Mucosa of descending colon (tissue), 3 donors: ENCODE measurements around the gene MTCL1. TPM values are rescaled to one million over a fixed set of nuclear protein-coding genes. Genes with fewer than 3 reads are reported as not detected.
A peak's percentile ranks its signal among the peaks of the same experiment; 100 is the strongest.

ENCODE experiments used
- ATAC-seq: fragments of 200-7000 bp; cut with Tn5 transposase; one replicate; pipeline ENCODE4 v1.9.1; 2020; ENCODE audit warnings: mild to moderate bottlenecking, moderate library complexity
- DNase-seq, 3 donors: peaks; one replicate each; pipeline ENCODE4 v3.0.0-alpha.2; 2020
- H3K36me3 ChIP-seq: fragments of 200-600 bp; one replicate; pipeline ENCODE4 v1.8.0; 2021; ENCODE audit warnings: low read depth, mild to moderate bottlenecking
- H3K4me1 ChIP-seq: fragments of 200-600 bp; one replicate; pipeline ENCODE4 v1.8.0; 2021; ENCODE audit warnings: low read depth, mild to moderate bottlenecking
- H3K4me3 ChIP-seq: fragments of 200-600 bp; one replicate; pipeline ENCODE4 v1.8.0; 2021; ENCODE audit warnings: mild to moderate bottlenecking
- H3K9me3 ChIP-seq: fragments of 200-600 bp; one replicate; pipeline ENCODE4 v1.8.0; 2021; ENCODE audit warnings: mild to moderate bottlenecking
- intact Hi-C, 2 donors: fragments of 100-400 bp; cut with DNase I in 1 of 2; cut with micrococcal nuclease in 1 of 2; formaldehyde crosslinking; loops; one replicate each; pipeline versions ENCODE4 v1.11.0 to v1.11.1; 2022; cut with DNase I, micrococcal nuclease
- total RNA-seq, 3 donors: library from RNA; stranded (reverse); fragmentation: NEBNext Ultra II Directional in 2 of 3; extraction: Animal tissue kit (Norgen Biotek cat#: 25700) in 2 of 3; gene quantifications; one replicate each; pipeline versions ENCODE4 v1.2.1 to v1.2.4, GENCODE V29; 2021 to 2023
- TF ChIP-seq, protein P1 (sequence below): fragments of 200-600 bp; IDR thresholded peaks from one replicate; pipeline ENCODE4 v1.8.0; 2022; ENCODE audit warnings: antibody characterized with exemption, mild to moderate bottlenecking
- donor health status: DM: no; HTN: no; CAD: no; lungs with moderate emphysema.
- donor health status: DM: no; HTN: no; CAD: no.
- donor health status: DM: no; HTN: yes; CAD: no.

MTCL1 gene
- total RNA-seq, 3 donors from 2014 or later = 4.1 to 141 (median 15.4) TPM

GRCh38 chr18:8795586-8796325 is 90.4 kb downstream of the MTCL1 start:
- no peak overlapping the region for H3K4me3 ChIP-seq
- DNase-seq (no peak), ATAC-seq (no peak)
- intact Hi-C loops = loop anchor here in 1 of 2 donors (10.0 kb wide), 1 partner anchor 91 kb away; the partner anchor contains the start of gene MTCL1
- no peaks in the 10 kb centered on the region for H3K9me3 ChIP-seq
- TF ChIP-seq, protein P1, sequence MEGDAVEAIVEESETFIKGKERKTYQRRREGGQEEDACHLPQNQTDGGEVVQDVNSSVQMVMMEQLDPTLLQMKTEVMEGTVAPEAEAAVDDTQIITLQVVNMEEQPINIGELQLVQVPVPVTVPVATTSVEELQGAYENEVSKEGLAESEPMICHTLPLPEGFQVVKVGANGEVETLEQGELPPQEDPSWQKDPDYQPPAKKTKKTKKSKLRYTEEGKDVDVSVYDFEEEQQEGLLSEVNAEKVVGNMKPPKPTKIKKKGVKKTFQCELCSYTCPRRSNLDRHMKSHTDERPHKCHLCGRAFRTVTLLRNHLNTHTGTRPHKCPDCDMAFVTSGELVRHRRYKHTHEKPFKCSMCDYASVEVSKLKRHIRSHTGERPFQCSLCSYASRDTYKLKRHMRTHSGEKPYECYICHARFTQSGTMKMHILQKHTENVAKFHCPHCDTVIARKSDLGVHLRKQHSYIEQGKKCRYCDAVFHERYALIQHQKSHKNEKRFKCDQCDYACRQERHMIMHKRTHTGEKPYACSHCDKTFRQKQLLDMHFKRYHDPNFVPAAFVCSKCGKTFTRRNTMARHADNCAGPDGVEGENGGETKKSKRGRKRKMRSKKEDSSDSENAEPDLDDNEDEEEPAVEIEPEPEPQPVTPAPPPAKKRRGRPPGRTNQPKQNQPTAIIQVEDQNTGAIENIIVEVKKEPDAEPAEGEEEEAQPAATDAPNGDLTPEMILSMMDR = no peak
- H3K36me3 ChIP-seq = no peaks in the 10 kb centered on the region
- H3K4me1 ChIP-seq = peaks cover 8% of the 10 kb centered on the region

DNA sequence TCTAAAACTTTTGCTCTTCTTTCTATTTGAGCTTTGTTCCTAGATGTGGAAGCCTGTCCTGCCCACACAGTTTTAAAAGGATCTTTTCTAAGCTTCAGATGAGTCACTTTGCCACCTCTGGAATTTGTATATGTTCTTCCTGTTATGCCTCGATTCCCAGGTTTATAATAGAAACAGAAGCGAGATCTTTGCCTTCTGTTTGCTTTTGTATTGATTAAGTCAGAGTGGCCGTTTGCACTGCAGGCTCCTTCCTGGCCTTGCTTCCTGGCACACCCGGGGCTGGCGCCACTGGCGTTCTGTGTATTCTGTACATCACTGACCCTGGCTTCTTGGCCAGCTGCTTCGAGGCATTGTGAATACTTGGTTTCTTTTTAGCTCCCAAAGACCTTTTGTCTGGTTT is 91.8 kb downstream of the MTCL1 start:
- peak; percentile 75 for ATAC-seq
- DNase-seq = peak; percentile 38 to 71 (median 62)
- H3K36me3 ChIP-seq = no peaks in the 10 kb centered on the region
- no peaks in the 10 kb centered on the region for H3K9me3 ChIP-seq
- H3K4me3 ChIP-seq = no peak overlapping the region
- intact Hi-C loops = loop anchor here in 1 of 2 donors (10.0 kb wide), 1 partner anchor 92 kb away; the partner anchor contains the start of gene MTCL1
- TF ChIP-seq, protein P1 = no peak
- H3K4me1 ChIP-seq = peaks cover 8% of the 10 kb centered on the region

GRCh38 chr18:8799001-8799400 is 93.6 kb downstream of the MTCL1 start:
- TF ChIP-seq, protein P1 = no peak
- no peaks in the 10 kb centered on the region for H3K9me3 ChIP-seq
- peak; percentile 53 to 78 (median 66) for DNase-seq
- H3K36me3 ChIP-seq = no peaks in the 10 kb centered on the region
- peaks cover 8% of the 10 kb centered on the region for H3K4me1 ChIP-seq
- no peak overlapping the region for H3K4me3 ChIP-seq
- peak; percentile 72 for ATAC-seq
- intact Hi-C loops = loop anchor here in 1 of 2 donors (10.0 kb wide), 1 partner anchor 94 kb away; the partner anchor contains the start of gene MTCL1

- Histone ChIP-seq H3K4me1 (peaks cover 8% of the 10 kb centered on the region), H3K36me3 (no peaks in the 10 kb centered on the region), H3K4me3 (no peak overlapping the region), H3K9me3 (no peaks in the 10 kb centered on the region)
- TF ChIP-seq, protein P1 = no peak
- no peak for ATAC-seq
- DNase-seq = no peak
- intact Hi-C loops = loop anchor here in 1 of 2 donors (10.0 kb wide), 1 partner anchor 95 kb away; the partner anchor contains the start of gene MTCL1
These were observed 94.5 kb downstream of the MTCL1 start for GRCh38 chr18:8799596-8800441.

DNA sequence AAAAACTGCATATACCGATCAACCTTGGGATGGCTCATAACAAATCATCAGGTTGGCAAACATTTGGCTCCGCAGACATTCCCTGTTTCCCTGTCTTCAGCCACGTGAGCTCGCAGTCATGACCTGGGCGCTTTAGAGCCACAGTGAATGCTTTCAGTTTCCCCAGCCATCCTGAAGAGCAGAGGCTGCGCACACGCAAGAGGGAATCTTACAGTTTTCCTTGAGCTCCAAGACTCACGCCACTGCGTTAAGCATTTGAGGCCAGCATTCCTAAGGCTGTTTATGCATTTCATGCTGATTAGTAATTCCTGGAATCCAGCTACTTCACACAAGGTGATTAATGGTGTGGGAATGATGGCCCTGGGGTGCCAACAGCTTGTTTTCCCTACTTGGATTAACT is 95.1 kb downstream of the MTCL1 start:
- no peaks in the 10 kb centered on the region for H3K9me3 ChIP-seq
- H3K4me3 ChIP-seq = no peak overlapping the region
- H3K4me1 ChIP-seq = peaks cover 8% of the 10 kb centered on the region
- TF ChIP-seq, protein P1 = no peak
- DNase-seq (no peak), ATAC-seq (no peak)
- intact Hi-C loops = no loop called here
- H3K36me3 ChIP-seq = no peaks in the 10 kb centered on the region
